Measurements from ENCODE around the gene FAM174A.

Gene FAM174A

GRCh38 chr5:100595812-100596173, 60.6 kb downstream of the FAM174A start:
- H3K79me1 ChIP-seq (ENCODE audit: low read length), result no peaks in the 10 kb centered on the region
- no peak overlapping the region for H3K4ac ChIP-seq (ENCODE audit: low read depth, low read length)
- H3K4me2 ChIP-seq (ENCODE audit: low read length), result no peak overlapping the region
- H4K12ac ChIP-seq (ENCODE audit: low read depth, low read length), result no peak overlapping the region
- H3K4me3 ChIP-seq (ENCODE audit: low read depth, low read length), result no peak overlapping the region
- no peak overlapping the region for H3K27ac ChIP-seq (ENCODE audit: low read depth, low read length)
- no peak overlapping the region for H2BK120ac ChIP-seq (ENCODE audit: insufficient read depth, low read length, poor library complexity)
- H2BK12ac ChIP-seq (ENCODE audit: low read length), result no peak overlapping the region
- no peak overlapping the region for H4K8ac ChIP-seq (ENCODE audit: low read depth, low read length)
- no peaks in the 10 kb centered on the region for H3K79me2 ChIP-seq (ENCODE audit: control insufficient read depth, insufficient read depth, low read length, poor library complexity)
- no peak for DNase-seq
- WGBS (ENCODE audit: extremely low coverage, insufficient coverage, insufficient read length), result no CpG with 5 or more reads among the region's 3 CpGs
- H3K27me3 ChIP-seq (ENCODE audit: insufficient read depth, low read length), result no peaks in the 10 kb centered on the region
- no peaks in the 10 kb centered on the region for H3K9me3 ChIP-seq (ENCODE audit: insufficient read depth, low read depth, low read length)
- H3K36me3 ChIP-seq (ENCODE audit: control insufficient read depth in 1 of 2, insufficient read depth in 2 of 2, low read length in 2 of 2), result no peaks in the 10 kb centered on the region
- no peak overlapping the region for H3K14ac ChIP-seq (ENCODE audit: low read length)
- no peak overlapping the region for H2AK5ac ChIP-seq (ENCODE audit: low read length)
- no peak overlapping the region for H4K91ac ChIP-seq (ENCODE audit: low read depth, low read length)
- no peak overlapping the region for H2BK5ac ChIP-seq (ENCODE audit: low read depth, low read length, poor library complexity)
- no peak overlapping the region for H2AFZ ChIP-seq (ENCODE audit: insufficient read depth, low read length, poor library complexity)
- H3K23ac ChIP-seq (ENCODE audit: low read length), result no peak overlapping the region
- no peak overlapping the region for H3K18ac ChIP-seq (ENCODE audit: low read length)
- no peak overlapping the region for H3K9ac ChIP-seq (ENCODE audit: low read length)
- H3K4me1 ChIP-seq (ENCODE audit: control insufficient read depth in 1 of 2, insufficient read depth in 2 of 2, low read length in 2 of 2), result no peaks in the 10 kb centered on the region

- Histone ChIP-seq H2BK12ac (ENCODE audit: low read length) (no peak overlapping the region), H3K9ac (ENCODE audit: low read length) (no peak overlapping the region), H3K4ac (ENCODE audit: low read depth, low read length) (no peak overlapping the region), H3K27me3 (ENCODE audit: insufficient read depth, low read length) (no peaks in the 10 kb centered on the region), H3K18ac (ENCODE audit: low read length) (no peak overlapping the region), H3K14ac (ENCODE audit: low read length) (no peak overlapping the region), H3K79me2 (ENCODE audit: control insufficient read depth, insufficient read depth, low read length, poor library complexity) (no peaks in the 10 kb centered on the region), H3K36me3 (ENCODE audit: control insufficient read depth in 1 of 2, insufficient read depth in 2 of 2, low read length in 2 of 2) (no peaks in the 10 kb centered on the region), H2AFZ (ENCODE audit: insufficient read depth, low read length, poor library complexity) (no peak overlapping the region), H3K4me1 (ENCODE audit: control insufficient read depth in 1 of 2, insufficient read depth in 2 of 2, low read length in 2 of 2) (no peaks in the 10 kb centered on the region), H4K12ac (ENCODE audit: low read depth, low read length) (no peak overlapping the region), H2AK5ac (ENCODE audit: low read length) (no peak overlapping the region), H3K4me3 (ENCODE audit: low read depth, low read length) (no peak overlapping the region), H2BK5ac (ENCODE audit: low read depth, low read length, poor library complexity) (no peak overlapping the region), H3K79me1 (ENCODE audit: low read length) (no peaks in the 10 kb centered on the region), H3K23ac (ENCODE audit: low read length) (no peak overlapping the region), H2BK120ac (ENCODE audit: insufficient read depth, low read length, poor library complexity) (no peak overlapping the region), H4K8ac (ENCODE audit: low read depth, low read length) (no peak overlapping the region), H3K9me3 (ENCODE audit: insufficient read depth, low read depth, low read length) (no peaks in the 10 kb centered on the region), H4K91ac (ENCODE audit: low read depth, low read length) (no peak overlapping the region), H3K4me2 (ENCODE audit: low read length) (no peak overlapping the region), H3K27ac (ENCODE audit: low read depth, low read length) (no peak overlapping the region)
- no CpG with 5 or more reads among the region's 1 CpG for WGBS (ENCODE audit: extremely low coverage, insufficient coverage, insufficient read length)
- no peak for DNase-seq
Observed at GRCh38 chr5:100598446-100598845, 63.3 kb downstream of the FAM174A start.

GRCh38 chr5:100600298-100600994, 65.3 kb downstream of the FAM174A start:
- Histone ChIP-seq H4K8ac (ENCODE audit: low read depth, low read length) (no peak overlapping the region), H3K23ac (ENCODE audit: low read length) (no peak overlapping the region), H2BK12ac (ENCODE audit: low read length) (no peak overlapping the region), H3K4me3 (ENCODE audit: low read depth, low read length) (no peak overlapping the region), H3K36me3 (ENCODE audit: control insufficient read depth in 1 of 2, insufficient read depth in 2 of 2, low read length in 2 of 2) (no peaks in the 10 kb centered on the region), H3K27me3 (ENCODE audit: insufficient read depth, low read length) (no peaks in the 10 kb centered on the region), H3K4ac (ENCODE audit: low read depth, low read length) (no peak overlapping the region), H4K91ac (ENCODE audit: low read depth, low read length) (no peak overlapping the region), H2BK120ac (ENCODE audit: insufficient read depth, low read length, poor library complexity) (no peak overlapping the region), H3K14ac (ENCODE audit: low read length) (no peak overlapping the region), H2BK5ac (ENCODE audit: low read depth, low read length, poor library complexity) (no peak overlapping the region), H3K4me2 (ENCODE audit: low read length) (no peak overlapping the region), H4K12ac (ENCODE audit: low read depth, low read length) (no peak overlapping the region), H2AFZ (ENCODE audit: insufficient read depth, low read length, poor library complexity) (no peak overlapping the region), H3K4me1 (ENCODE audit: control insufficient read depth in 1 of 2, insufficient read depth in 2 of 2, low read length in 2 of 2) (no peaks in the 10 kb centered on the region), H3K9me3 (ENCODE audit: insufficient read depth, low read depth, low read length) (no peaks in the 10 kb centered on the region), H3K79me1 (ENCODE audit: low read length) (no peaks in the 10 kb centered on the region), H3K18ac (ENCODE audit: low read length) (no peak overlapping the region), H2AK5ac (ENCODE audit: low read length) (no peak overlapping the region), H3K79me2 (ENCODE audit: control insufficient read depth, insufficient read depth, low read length, poor library complexity) (no peaks in the 10 kb centered on the region), H3K9ac (ENCODE audit: low read length) (no peak overlapping the region), H3K27ac (ENCODE audit: low read depth, low read length) (no peak overlapping the region)
- WGBS (ENCODE audit: extremely low coverage, insufficient coverage, insufficient read length), result 100% methylated on average over 1 of the region's 5 CpGs
- no peak for DNase-seq

GRCh38 chr5:100603141-100603540, 68.0 kb downstream of the FAM174A start:
- Histone ChIP-seq H2BK12ac (ENCODE audit: low read length) (no peak overlapping the region), H3K27me3 (ENCODE audit: insufficient read depth, low read length) (no peaks in the 10 kb centered on the region), H3K9ac (ENCODE audit: low read length) (no peak overlapping the region), H4K91ac (ENCODE audit: low read depth, low read length) (no peak overlapping the region), H3K27ac (ENCODE audit: low read depth, low read length) (no peak overlapping the region), H3K79me2 (ENCODE audit: control insufficient read depth, insufficient read depth, low read length, poor library complexity) (no peaks in the 10 kb centered on the region), H3K4me2 (ENCODE audit: low read length) (no peak overlapping the region), H2AFZ (ENCODE audit: insufficient read depth, low read length, poor library complexity) (no peak overlapping the region), H3K23ac (ENCODE audit: low read length) (no peak overlapping the region), H3K4ac (ENCODE audit: low read depth, low read length) (no peak overlapping the region), H3K9me3 (ENCODE audit: insufficient read depth, low read depth, low read length) (no peaks in the 10 kb centered on the region), H4K8ac (ENCODE audit: low read depth, low read length) (no peak overlapping the region), H3K18ac (ENCODE audit: low read length) (no peak overlapping the region), H3K4me3 (ENCODE audit: low read depth, low read length) (no peak overlapping the region), H3K4me1 (ENCODE audit: control insufficient read depth in 1 of 2, insufficient read depth in 2 of 2, low read length in 2 of 2) (no peaks in the 10 kb centered on the region), H2AK5ac (ENCODE audit: low read length) (no peak overlapping the region), H2BK5ac (ENCODE audit: low read depth, low read length, poor library complexity) (no peak overlapping the region), H3K36me3 (ENCODE audit: control insufficient read depth in 1 of 2, insufficient read depth in 2 of 2, low read length in 2 of 2) (no peaks in the 10 kb centered on the region), H3K79me1 (ENCODE audit: low read length) (no peaks in the 10 kb centered on the region), H3K14ac (ENCODE audit: low read length) (no peak overlapping the region), H2BK120ac (ENCODE audit: insufficient read depth, low read length, poor library complexity) (no peak overlapping the region), H4K12ac (ENCODE audit: low read depth, low read length) (no peak overlapping the region)
- whole genome bisulfite sequencing (ENCODE audit: extremely low coverage, insufficient coverage, insufficient read length), result no CpG with 5 or more reads among the region's 2 CpGs
- DNase-seq, result no peak
